Heart left ventricle (tissue), 16 donors: Measurements from ENCODE around the gene ZBTB21. TPM values are rescaled to one million over a fixed set of nuclear protein-coding genes. Genes with fewer than 3 reads are reported as not detected.

ENCODE experiments used
- ATAC-seq, 4 donors: fragments of 200-7000 bp; cut with Tn5 transposase; one replicate each; pipeline ENCODE4 v1.9.1; 2020 to 2022; ENCODE audit warnings: moderate library complexity in 4 of 4, mild to moderate bottlenecking in 3 of 4, moderate number of reproducible peaks in 1 of 4
- DNase-seq, 5 donors: peaks; one replicate each; pipeline ENCODE4 v3.0.0-alpha.2; 2020
- H3K27ac ChIP-seq, 12 donors: fragments of 200-600 bp; sonication (generic) in 4 of 12; one replicate each; pipeline versions ENCODE4 v1.5.0 to v1.8.0; 2016 to 2022; ENCODE audit warnings: mild to moderate bottlenecking in 2 of 12
- H3K27me3 ChIP-seq, 9 donors: fragments of 200-600 bp; sonication (generic) in 2 of 9; one replicate each; pipeline versions ENCODE4 v1.5.1 to v1.8.0; 2016 to 2022; ENCODE audit warnings: mild to moderate bottlenecking in 3 of 9
- H3K36me3 ChIP-seq, 9 donors: fragments of 200-600 bp; sonication (generic) in 2 of 9; one replicate each; pipeline versions ENCODE4 v1.5.0 to v1.8.0; 2018 to 2022; ENCODE audit warnings: mild to moderate bottlenecking in 2 of 9
- H3K4me1 ChIP-seq, 12 donors: fragments of 200-600 bp; sonication (generic) in 4 of 12; one replicate each; pipeline versions ENCODE4 v1.5.0 to v1.8.0; 2016 to 2022; ENCODE audit warnings: mild to moderate bottlenecking in 3 of 12
- H3K4me3 ChIP-seq, 12 donors: fragments of 200-600 bp; sonication (generic) in 4 of 12; one replicate each; pipeline versions ENCODE4 v1.5.0 to v1.8.0; 2017 to 2022; ENCODE audit warnings: mild to moderate bottlenecking in 9 of 12, moderate library complexity in 4 of 12
- H3K9me3 ChIP-seq, 12 donors: fragments of 200-600 bp; sonication (generic) in 4 of 12; one replicate each; pipeline versions ENCODE4 v1.5.0 to v1.8.0; 2016 to 2022; ENCODE audit warnings: mild to moderate bottlenecking in 1 of 12
- CTCF ChIP-seq, 12 donors: fragments of 200-600 bp; sonication (generic) in 4 of 12; IDR thresholded peaks; one replicate each; pipeline versions ENCODE4 v1.5.0 to v1.8.0; 2018 to 2022; ENCODE audit warnings: antibody characterized with exemption in 12 of 12, mild to moderate bottlenecking in 5 of 12
- POLR2A ChIP-seq, 2 donors: fragments of 450-650 bp; IDR thresholded peaks; one replicate each; pipeline ENCODE4 v1.6.1; 2017; ENCODE audit warnings: antibody characterized with exemption in 2 of 2, mild to moderate bottlenecking in 2 of 2, moderate library complexity in 2 of 2
- WGBS, 4 donors: extraction: QIAGEN DNeasy Blood & Tissue Kit in 2 of 4; methylation state at CpG; one replicate each; pipeline versions ENCODE4 v1.1.5 to v1.1.7; 2013 to 2018; 5-methylcytosine and 5-hydroxymethylcytosine counted together
- intact Hi-C, 10 donors: fragments of 100-400 bp; cut with DNase I; formaldehyde crosslinking; loops; one replicate each; pipeline versions ENCODE4 v1.11.1 to v1.14.2; 2022
- polyA plus RNA-seq, 2 donors: library from polyadenylated mRNA; stranded (reverse); fragments of 200-250 nt; gene quantifications; one replicate each; pipeline ENCODE4 v1.2.3, GENCODE V29; 2013
- total RNA-seq, 9 donors: library from RNA; depleted of rRNA in 2 of 9; stranded (reverse); fragments of >200 nt in 2 of 9; fragmentation: NEBNext Ultra II Directional in 3 of 9; extraction: Animal tissue kit (Norgen Biotek cat#: 25700) in 3 of 9; gene quantifications; one replicate each; pipeline versions ENCODE4 v1.1.0 to v1.2.4, GENCODE V29; 2016 to 2023
- donor health status: ischemic (EF 13 %, LVEDD 7.1; RV severe dilation, severe dysfunction).
- donor health status: healthy with polysubstance abuse.
- donor health status: DM: no; HTN: yes; CAD: no.
- donor health status: DM: no; HTN: no; CAD: no.
- donor health status: ischemic (EF 25% LVEDD 6.9; RV normal size, moderate dysfunction).
- donor health status: ischemic (EF 25% LVEDD 5.7; RV mildly dilated, moderate dysfunction).
- donor health status: healthy.
- donor health status: DM: yes; HTN: yes; CAD: no.
- donor health status: ischemic (EF 35%, LVEDD 5.7; RV mildly dilated, moderate dysfunction).
- donor health status: nonischemic (EF 11% LVEDD 7.7; RV severe dilation, severe dysfunction).
- donor health status: DM: yes; HTN: yes; CAD: no.
- donor health status: PGD.
- donor health status: ischemic (EF 29% LVEDD 5.4; RV normal size, mild dysfunction).
- donor health status: nonischemic (EF 23%, LVEDD 6.1; RV moderate dilation, normal function).

Gene ZBTB21
- total and polyA plus RNA-seq, 11 donors, result 1.2 to 10.2 (median 6.1) TPM

DNA sequence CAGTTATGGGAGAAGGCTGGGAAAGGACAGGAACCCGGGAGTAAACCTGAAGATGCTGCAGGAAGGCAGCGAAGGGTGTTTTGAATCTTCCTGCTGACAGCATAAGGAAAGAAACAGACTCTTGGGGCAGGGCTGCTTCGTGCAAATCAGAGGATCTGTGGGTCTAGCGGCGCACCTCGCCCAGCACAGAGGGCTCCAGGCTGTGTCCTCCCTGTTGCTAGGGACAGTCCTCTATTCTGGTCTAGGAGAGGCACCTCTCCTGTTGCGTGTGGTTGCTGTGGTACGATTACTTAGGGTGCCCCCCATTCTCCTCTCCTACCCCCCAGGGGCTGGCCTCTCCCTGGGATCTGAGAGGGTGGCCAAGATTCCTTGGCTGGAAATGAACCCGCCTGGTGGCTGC is 67.7 kb downstream of the ZBTB21 start:
- no peak for ATAC-seq
- peaks cover 0 to 4% (median under 1%) of the 10 kb centered on the region in 12 donors for H3K4me1 ChIP-seq
- H3K9me3 ChIP-seq, result peaks cover 0 to 4% (median 0%) of the 10 kb centered on the region in 12 donors
- no peak overlapping the region for H3K27ac ChIP-seq
- peaks cover 0 to 28% (median 12%) of the 10 kb centered on the region in 9 donors for H3K36me3 ChIP-seq
- intact Hi-C loops, result no loop called here
- peak in 1 of 5 donors; percentile 8 for DNase-seq
- no peak for TF ChIP-seq CTCF (IDR thresholded peaks at IDR 0.05)
- no peak for TF ChIP-seq POLR2A (IDR thresholded peaks at IDR 0.05)
- 84 to 90% (median 89%) methylated on average over 9 of the region's 9 CpGs for WGBS, 4 donors
- no peak overlapping the region for H3K4me3 ChIP-seq
- H3K27me3 ChIP-seq, result no peaks in the 10 kb centered on the region

DNA sequence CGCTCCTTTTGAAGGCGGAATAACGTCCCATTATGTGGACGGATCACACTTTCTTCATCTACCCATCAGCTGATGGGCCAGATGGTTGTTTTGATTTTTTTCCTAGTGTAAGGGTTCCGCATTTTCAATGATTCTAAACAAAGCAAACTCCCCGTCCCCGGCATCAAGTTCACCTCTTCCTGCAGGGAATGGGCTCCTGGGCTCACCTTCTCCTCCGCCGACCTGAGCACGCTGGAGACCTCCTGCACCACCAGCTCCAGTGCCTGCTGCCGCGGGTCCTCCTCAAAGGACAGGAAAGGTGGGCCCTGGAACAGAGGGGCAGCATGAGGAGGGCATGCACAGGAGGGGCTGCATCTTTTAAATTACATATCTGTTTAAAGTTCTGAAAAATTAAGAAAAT is 68.2 kb downstream of the ZBTB21 start:
- WGBS, 4 donors, result 87 to 95% (median 94%) methylated on average over 12 of the region's 12 CpGs
- no peak overlapping the region for H3K27ac ChIP-seq
- no peak for ATAC-seq

GRCh38 chr21:41940431-41940830 is 69.7 kb downstream of the ZBTB21 start:
- peaks cover 0 to 4% (median 0%) of the 10 kb centered on the region in 12 donors for H3K9me3 ChIP-seq
- no peak overlapping the region for H3K27ac ChIP-seq
- no peaks in the 10 kb centered on the region for H3K4me1 ChIP-seq
- no peak for DNase-seq
- WGBS, 4 donors, result 94 to 99% (median 97%) methylated on average over 3 of the region's 3 CpGs
- no peaks in the 10 kb centered on the region for H3K27me3 ChIP-seq
- H3K36me3 ChIP-seq, result peaks cover 0 to 28% (median 12%) of the 10 kb centered on the region in 9 donors
- TF ChIP-seq POLR2A (IDR thresholded peaks at IDR 0.05), result no peak
- no peak for TF ChIP-seq CTCF (IDR thresholded peaks at IDR 0.05)
- no peak for ATAC-seq
- no peak overlapping the region for H3K4me3 ChIP-seq
- intact Hi-C loops, result no loop called here

More for the DNA sequence above, 68.2 kb downstream of the ZBTB21 start:
- no peak for DNase-seq
- TF ChIP-seq CTCF (IDR thresholded peaks at IDR 0.05), result no peak
- no peak for TF ChIP-seq POLR2A (IDR thresholded peaks at IDR 0.05)
- Histone ChIP-seq H3K36me3 (peaks cover 0 to 28% (median 12%) of the 10 kb centered on the region in 9 donors), H3K27me3 (no peaks in the 10 kb centered on the region), H3K4me1 (no peaks in the 10 kb centered on the region), H3K9me3 (peaks cover 0 to 4% (median 0%) of the 10 kb centered on the region in 12 donors), H3K4me3 (no peak overlapping the region)
- intact Hi-C loops, result no loop called here

DNA sequence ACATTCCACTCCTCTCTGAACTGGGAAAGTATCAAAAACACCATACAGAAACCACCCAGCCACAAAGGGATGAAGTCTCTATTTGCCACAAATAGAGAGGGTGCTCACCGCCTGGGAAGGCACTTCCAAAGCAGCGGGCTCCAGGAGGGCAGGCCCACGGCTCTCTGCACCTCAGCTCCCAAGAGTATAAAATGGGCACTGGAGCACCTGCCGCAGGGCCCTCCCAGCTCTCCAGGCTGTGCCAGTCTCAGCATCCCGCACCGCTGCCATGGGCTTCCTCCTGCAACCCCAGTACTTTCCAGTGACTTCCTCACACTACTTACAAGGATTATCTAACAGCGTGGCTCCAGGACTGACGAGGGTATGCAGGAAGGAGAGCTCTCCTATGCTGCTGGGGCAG is 70.8 kb downstream of the ZBTB21 start:
- no peaks in the 10 kb centered on the region for H3K27me3 ChIP-seq

More for the DNA sequence above, 70.8 kb downstream of the ZBTB21 start:
- TF ChIP-seq CTCF (IDR thresholded peaks at IDR 0.05) (no peak), POLR2A (IDR thresholded peaks at IDR 0.05) (no peak)
- H3K36me3 ChIP-seq, result peaks cover 0 to 28% (median 12%) of the 10 kb centered on the region in 9 donors
- no peak for DNase-seq
- 94 to 97% (median 96%) methylated on average over 8 of the region's 8 CpGs for WGBS, 4 donors
- no peak overlapping the region for H3K27ac ChIP-seq
- H3K4me1 ChIP-seq, result peaks cover 0 to 2% (median 0%) of the 10 kb centered on the region in 12 donors
- no peak for ATAC-seq
- no peaks in the 10 kb centered on the region for H3K9me3 ChIP-seq
- H3K4me3 ChIP-seq, result no peak overlapping the region
- intact Hi-C loops, result loop anchor here in 1 of 10 donors (10.0 kb wide), 1 partner anchor 65 kb away; no protein-coding TSS in a partner anchor

Other genes with a start within 250 kb of the ZBTB21 start
- 1 to 10 TPM in 1 of 9 donors, under 1 TPM in 6, not detected in 2; 0.07 to 2.0 (median 0.08) TPM for gene RIPK4, start 243.3 kb downstream of the ZBTB21 start, total RNA-seq
- under 1 TPM; 0.04 TPM for gene RIPK4, start 243.3 kb downstream of the ZBTB21 start, polyA plus RNA-seq
- 1 to 10 TPM; 2.1 to 6.3 (median 2.9) TPM for gene PRDM15, start 131.0 kb downstream of the ZBTB21 start, total RNA-seq
- 1 to 10 TPM; 2.2 to 2.3 TPM for gene PRDM15, start 131.0 kb downstream of the ZBTB21 start, polyA plus RNA-seq
- gene C2CD2, start 56.3 kb downstream of the ZBTB21 start, total RNA-seq, result 10 to 100 TPM in 3 of 9 donors, 1 to 10 TPM in 6; 3.8 to 13.9 (median 7.8) TPM
- gene C2CD2, start 56.3 kb downstream of the ZBTB21 start, polyA plus RNA-seq, result 1 to 10 TPM; 3.8 to 5.3 TPM
- under 1 TPM in 2 of 9 donors, not detected in 7; 0.07 to 0.19 TPM for gene UMODL1, start 61.0 kb upstream of the ZBTB21 start, total RNA-seq
- not detected for gene UMODL1, start 61.0 kb upstream of the ZBTB21 start, polyA plus RNA-seq
- gene ABCG1, start 208.8 kb upstream of the ZBTB21 start, total RNA-seq, result 10 to 100 TPM in 7 of 9 donors, 1 to 10 TPM in 2; 3.3 to 25.3 (median 13.5) TPM
- 10 to 100 TPM in 1 of 2 donors, 1 to 10 TPM in 1; 7.2 to 21.7 TPM for gene ABCG1, start 208.8 kb upstream of the ZBTB21 start, polyA plus RNA-seq